HG03066 (cell line): ENCODE results near the gene DHX9.
"Not testable (repeated sequence)": the region's sequence is repeated elsewhere in the genome, so short reads cannot be mapped to it uniquely, and the experiment has no call there.

Source experiments
- ATAC-seq: cut with Tn5 transposase; IDR thresholded peaks from one replicate; pipeline ENCODE4 v1.9.1; 2021; ENCODE audit warnings: low read depth; ENCODE audit not compliant: unreplicated experiment

DHX9 gene

GRCh38 chr1:182886985-182887384, 47.8 kb downstream of the DHX9 start:
- no peak for ATAC-seq

- no peak for ATAC-seq
These were observed 49.8 kb downstream of the DHX9 start for GRCh38 chr1:182888736-182889531.

- no peak for ATAC-seq
These were observed 50.9 kb downstream of the DHX9 start for GRCh38 chr1:182889997-182890396.

GRCh38 chr1:182890927-182891610, 51.9 kb downstream of the DHX9 start:
- no peak for ATAC-seq

- no peak for ATAC-seq
These were observed 58.5 kb downstream of the DHX9 start for GRCh38 chr1:182897696-182898095.

- not testable (repeated sequence) for ATAC-seq
These were observed 62.8 kb downstream of the DHX9 start for GRCh38 chr1:182901946-182902345.

- ATAC-seq = no peak
These were observed 66.2 kb downstream of the DHX9 start for GRCh38 chr1:182905321-182905720.

- ATAC-seq = no peak
These were observed 70.4 kb downstream of the DHX9 start for GRCh38 chr1:182909578-182909977.

- no peak for ATAC-seq
These were observed 71.0 kb downstream of the DHX9 start for GRCh38 chr1:182910143-182910542.

- ATAC-seq = no peak
These were observed 74.3 kb downstream of the DHX9 start for GRCh38 chr1:182913401-182913800.

- no peak for ATAC-seq
These were observed 78.2 kb downstream of the DHX9 start for GRCh38 chr1:182917378-182917777.

GRCh38 chr1:182925661-182926060, 86.5 kb downstream of the DHX9 start:
- ATAC-seq = no peak

GRCh38 chr1:182927693-182928433, 88.7 kb downstream of the DHX9 start:
- ATAC-seq = no peak

- ATAC-seq = no peak
These were observed 91.8 kb downstream of the DHX9 start for GRCh38 chr1:182930985-182931384.

GRCh38 chr1:182935716-182936115, 96.6 kb downstream of the DHX9 start:
- no peak for ATAC-seq
